ENCODE data around the gene SYT13. TPM values are rescaled to one million over a fixed set of nuclear protein-coding genes. Genes with fewer than 3 reads are reported as not detected.

The SYT13 gene
- total and polyA plus RNA-seq, 8 donors = 2.5 to 30.9 (median 6.6) TPM

DNA sequence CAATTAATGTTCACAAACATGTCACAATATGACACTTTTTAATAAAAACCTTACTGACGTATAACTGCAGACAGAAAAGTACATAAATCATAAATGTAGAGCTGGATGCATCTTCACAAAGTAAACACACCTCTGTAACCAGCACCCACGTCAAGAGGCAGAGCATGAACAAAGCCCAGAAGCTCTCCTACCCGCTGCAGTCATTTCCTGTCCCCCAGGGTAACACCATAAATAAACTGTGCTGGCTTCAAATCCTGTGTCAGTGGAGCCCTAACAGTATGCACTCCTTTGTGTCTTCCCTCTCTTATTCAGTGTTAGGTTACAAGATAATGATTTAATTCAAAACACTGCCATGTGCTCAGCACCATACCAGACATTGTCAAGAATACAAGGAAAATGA, 5.7 kb downstream of the SYT13 start:
- Histone ChIP-seq H3K36me3 (no peaks in the 10 kb centered on the region), H3K9me3 (no peaks in the 10 kb centered on the region), H3K4me1 (no peaks in the 10 kb centered on the region), H3K27me3 (no peaks in the 10 kb centered on the region), H3K27ac (no peak overlapping the region), H3K4me3 (no peak overlapping the region)
- TF ChIP-seq, protein P1, sequence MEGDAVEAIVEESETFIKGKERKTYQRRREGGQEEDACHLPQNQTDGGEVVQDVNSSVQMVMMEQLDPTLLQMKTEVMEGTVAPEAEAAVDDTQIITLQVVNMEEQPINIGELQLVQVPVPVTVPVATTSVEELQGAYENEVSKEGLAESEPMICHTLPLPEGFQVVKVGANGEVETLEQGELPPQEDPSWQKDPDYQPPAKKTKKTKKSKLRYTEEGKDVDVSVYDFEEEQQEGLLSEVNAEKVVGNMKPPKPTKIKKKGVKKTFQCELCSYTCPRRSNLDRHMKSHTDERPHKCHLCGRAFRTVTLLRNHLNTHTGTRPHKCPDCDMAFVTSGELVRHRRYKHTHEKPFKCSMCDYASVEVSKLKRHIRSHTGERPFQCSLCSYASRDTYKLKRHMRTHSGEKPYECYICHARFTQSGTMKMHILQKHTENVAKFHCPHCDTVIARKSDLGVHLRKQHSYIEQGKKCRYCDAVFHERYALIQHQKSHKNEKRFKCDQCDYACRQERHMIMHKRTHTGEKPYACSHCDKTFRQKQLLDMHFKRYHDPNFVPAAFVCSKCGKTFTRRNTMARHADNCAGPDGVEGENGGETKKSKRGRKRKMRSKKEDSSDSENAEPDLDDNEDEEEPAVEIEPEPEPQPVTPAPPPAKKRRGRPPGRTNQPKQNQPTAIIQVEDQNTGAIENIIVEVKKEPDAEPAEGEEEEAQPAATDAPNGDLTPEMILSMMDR (IDR thresholded peaks at IDR 0.05) = no peak
- 74 to 77% methylated on average over 3 of the region's 3 CpGs for WGBS, 2 donors
- FAIRE-seq (no peak), ATAC-seq (peak in 2 of 4 donors; percentile 51 to 75), DNase-seq (no peak)
- intact Hi-C loops (cut with DNase I) = loop anchor here in 1 of 3 donors (10.0 kb wide), 1 partner anchor 176 kb away; no protein-coding TSS in a partner anchor

DNA sequence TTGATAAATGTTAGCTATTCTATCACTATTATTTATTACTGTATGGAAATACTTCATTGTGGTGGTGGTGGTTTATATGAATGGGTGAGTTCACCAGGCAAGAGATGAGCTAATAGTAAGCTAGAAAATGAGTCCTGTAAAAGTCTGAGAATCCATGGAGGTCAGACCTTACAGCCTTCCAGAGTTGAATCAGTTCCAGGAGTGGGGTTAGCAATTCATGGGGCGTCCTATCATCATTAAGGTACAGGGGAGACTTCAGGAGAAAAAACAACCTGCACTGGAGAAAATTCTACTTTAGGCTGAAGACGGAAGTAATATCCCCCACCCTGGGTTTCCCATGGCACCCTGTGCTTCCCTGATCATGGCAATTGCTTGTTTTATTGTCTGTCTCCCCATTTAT, 6.5 kb downstream of the SYT13 start:
- TF ChIP-seq, protein P1 (IDR thresholded peaks at IDR 0.05) = no peak
- no peak for FAIRE-seq
- H3K4me1 ChIP-seq = no peaks in the 10 kb centered on the region
- H3K27me3 ChIP-seq = no peaks in the 10 kb centered on the region
- no peaks in the 10 kb centered on the region for H3K9me3 ChIP-seq
- no peak for ATAC-seq
- H3K4me3 ChIP-seq = no peak overlapping the region
- intact Hi-C loops (cut with DNase I) = loop anchor here in 1 of 3 donors (10.0 kb wide), 1 partner anchor 175 kb away; no protein-coding TSS in a partner anchor
- 82 to 95% methylated on average over 2 of the region's 2 CpGs for WGBS, 2 donors
- no peak for DNase-seq
- no peak overlapping the region for H3K27ac ChIP-seq
- no peaks in the 10 kb centered on the region for H3K36me3 ChIP-seq

DNA sequence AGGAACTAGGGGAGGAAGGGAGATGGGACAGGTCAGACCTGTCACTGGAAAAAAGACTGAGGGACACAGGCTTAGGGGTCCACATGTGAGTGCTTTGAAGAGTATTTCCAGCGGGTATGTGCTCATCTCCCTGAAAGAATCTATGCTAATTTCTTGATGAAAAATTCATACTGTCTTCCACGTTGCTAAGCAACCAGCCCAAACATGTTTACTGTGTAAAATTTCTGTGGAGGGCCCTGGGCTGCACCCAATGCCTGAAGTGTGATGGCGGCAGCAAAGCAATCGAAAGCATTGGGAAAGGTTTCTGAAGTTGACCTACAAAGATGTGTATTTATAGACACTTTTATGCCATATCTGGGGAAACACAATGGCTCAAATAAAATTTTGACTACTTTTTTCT, 7.4 kb downstream of the SYT13 start:
- intact Hi-C loops (cut with DNase I) = no loop called here
- peak in 1 of 4 donors; percentile 19 for ATAC-seq
- 83% methylated on average over 4 of the region's 4 CpGs for WGBS, 2 donors
- no peak for FAIRE-seq
- Histone ChIP-seq H3K9me3 (no peaks in the 10 kb centered on the region), H3K4me3 (no peak overlapping the region), H3K36me3 (no peaks in the 10 kb centered on the region), H3K27me3 (no peaks in the 10 kb centered on the region), H3K4me1 (no peaks in the 10 kb centered on the region), H3K27ac (no peak overlapping the region)
- DNase-seq = no peak
- TF ChIP-seq, protein P1 (IDR thresholded peaks at IDR 0.05) = no peak

DNA sequence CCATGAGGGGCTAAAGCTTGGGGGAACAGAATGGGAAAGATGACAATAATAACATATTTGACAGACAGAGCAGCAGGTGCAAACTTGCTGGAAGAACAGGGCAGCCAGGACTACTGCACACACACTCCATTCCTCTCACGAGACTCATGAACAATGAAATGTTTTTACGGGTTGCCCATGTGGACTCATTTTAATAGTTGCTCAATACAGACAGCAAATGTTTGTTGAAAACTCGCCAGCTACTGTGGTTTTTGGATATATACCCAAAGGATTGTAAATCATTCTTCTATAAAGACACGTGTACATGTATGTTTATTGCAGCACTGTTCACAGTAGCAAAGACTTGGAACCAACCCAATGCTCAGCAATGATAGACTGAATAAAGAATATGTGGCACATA, 10.3 kb downstream of the SYT13 start:
- Histone ChIP-seq H3K36me3 (no peaks in the 10 kb centered on the region), H3K27me3 (no peaks in the 10 kb centered on the region), H3K4me3 (no peak overlapping the region), H3K9me3 (no peaks in the 10 kb centered on the region), H3K27ac (no peak overlapping the region), H3K4me1 (no peaks in the 10 kb centered on the region)
- no peak for ATAC-seq
- WGBS, 2 donors = 58 to 64% methylated on average over 4 of the region's 4 CpGs
- intact Hi-C loops (cut with DNase I) = no loop called here
- FAIRE-seq = no peak
- TF ChIP-seq, protein P1 (IDR thresholded peaks at IDR 0.05) = no peak
- DNase-seq = no peak

DNA sequence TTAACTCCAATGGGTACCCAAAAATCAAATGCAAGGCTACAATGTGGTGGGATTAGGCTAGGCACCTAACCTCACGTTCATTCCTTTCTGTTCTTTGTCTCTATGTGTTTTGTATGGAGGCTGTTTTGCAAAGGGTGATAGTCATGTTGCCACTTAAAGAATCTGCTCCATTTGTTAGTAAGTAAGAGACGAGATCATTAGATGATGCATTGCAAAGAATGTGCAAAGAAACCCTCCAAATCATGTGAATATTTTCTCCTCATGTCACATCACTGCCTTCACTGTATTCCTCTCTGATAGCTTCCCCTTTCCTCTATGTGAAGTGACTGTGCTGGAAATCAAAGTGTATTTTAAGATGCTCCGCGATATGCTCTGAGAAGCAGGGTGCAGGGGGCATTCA, 11.9 kb downstream of the SYT13 start:
- Histone ChIP-seq H3K9me3 (no peaks in the 10 kb centered on the region), H3K27me3 (no peaks in the 10 kb centered on the region), H3K36me3 (no peaks in the 10 kb centered on the region), H3K4me3 (no peak overlapping the region), H3K4me1 (no peaks in the 10 kb centered on the region), H3K27ac (no peak overlapping the region)
- ATAC-seq (no peak), FAIRE-seq (no peak), DNase-seq (no peak)
- intact Hi-C loops (cut with DNase I) = no loop called here
- WGBS, 2 donors = 69 to 73% methylated on average over 4 of the region's 4 CpGs
- TF ChIP-seq, protein P1 (IDR thresholded peaks at IDR 0.05) = no peak

All from pancreas (tissue), 10 donors.